Gastrocnemius medialis (tissue), 4 donors: ENCODE measurements around the gene MACROD2.

Experiments used
- POLR2A ChIP-seq, 2 donors: fragments of 450-650 bp; IDR thresholded peaks; one replicate each; pipeline ENCODE4 v1.6.1; 2017; ENCODE audit warnings: antibody characterized with exemption in 2 of 2, mild to moderate bottlenecking in 2 of 2, moderate library complexity in 2 of 2
- TF ChIP-seq, protein P1 (sequence below), 5 experiments: fragments of 450-650 bp in 3 of 5; fragments of 200-600 bp in 2 of 5; sonication (generic) in 2 of 5; IDR thresholded peaks in 4 of 5; conservative IDR thresholded peaks in 1 of 5; 1 replicate in 4 of 5; 2 replicates in 1 of 5; pipeline ENCODE4 v1.5.1; 2016 to 2019; ENCODE audit warnings: antibody characterized with exemption in 5 of 5, mild to moderate bottlenecking in 3 of 5, moderate library complexity in 3 of 5

DNA sequence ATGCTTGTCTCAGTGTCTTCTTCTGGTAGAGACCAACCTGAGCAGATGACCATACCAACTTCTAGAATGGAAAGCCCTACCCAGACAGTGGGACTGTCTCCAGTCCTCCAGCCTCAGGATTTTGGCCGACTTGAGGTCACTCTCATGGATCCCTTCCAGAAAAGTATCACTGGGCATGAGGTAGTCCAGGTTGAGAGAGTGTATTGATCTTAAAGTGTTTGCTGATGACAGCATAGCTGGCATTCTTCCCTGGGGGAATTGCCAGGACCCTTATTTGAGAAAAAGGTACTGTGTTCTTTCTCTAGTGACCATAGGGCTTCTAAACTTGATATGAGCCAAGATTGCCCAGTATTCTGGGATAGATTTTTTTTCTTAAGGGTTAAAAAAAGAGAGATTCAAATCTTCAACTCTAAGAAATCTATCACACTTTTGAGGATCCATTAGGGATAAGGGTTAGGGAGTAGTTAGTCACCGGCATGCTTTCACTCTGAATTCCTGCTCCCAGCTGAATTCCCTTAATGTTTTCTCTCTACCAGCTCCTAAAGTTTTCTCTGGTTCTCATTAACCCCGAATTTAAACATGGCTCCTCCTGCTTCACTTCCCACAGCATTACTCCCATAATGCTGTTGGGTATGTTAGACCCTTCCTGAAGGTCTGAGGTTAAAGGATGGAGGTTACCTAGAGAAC is 415.7 kb downstream of the MACROD2 start:
- TF ChIP-seq, protein P1, sequence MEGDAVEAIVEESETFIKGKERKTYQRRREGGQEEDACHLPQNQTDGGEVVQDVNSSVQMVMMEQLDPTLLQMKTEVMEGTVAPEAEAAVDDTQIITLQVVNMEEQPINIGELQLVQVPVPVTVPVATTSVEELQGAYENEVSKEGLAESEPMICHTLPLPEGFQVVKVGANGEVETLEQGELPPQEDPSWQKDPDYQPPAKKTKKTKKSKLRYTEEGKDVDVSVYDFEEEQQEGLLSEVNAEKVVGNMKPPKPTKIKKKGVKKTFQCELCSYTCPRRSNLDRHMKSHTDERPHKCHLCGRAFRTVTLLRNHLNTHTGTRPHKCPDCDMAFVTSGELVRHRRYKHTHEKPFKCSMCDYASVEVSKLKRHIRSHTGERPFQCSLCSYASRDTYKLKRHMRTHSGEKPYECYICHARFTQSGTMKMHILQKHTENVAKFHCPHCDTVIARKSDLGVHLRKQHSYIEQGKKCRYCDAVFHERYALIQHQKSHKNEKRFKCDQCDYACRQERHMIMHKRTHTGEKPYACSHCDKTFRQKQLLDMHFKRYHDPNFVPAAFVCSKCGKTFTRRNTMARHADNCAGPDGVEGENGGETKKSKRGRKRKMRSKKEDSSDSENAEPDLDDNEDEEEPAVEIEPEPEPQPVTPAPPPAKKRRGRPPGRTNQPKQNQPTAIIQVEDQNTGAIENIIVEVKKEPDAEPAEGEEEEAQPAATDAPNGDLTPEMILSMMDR (IDR thresholded peaks at IDR 0.05 in 4 of 5, conservative IDR thresholded peaks at IDR 0.05 in 1 of 5), result no peak
- TF ChIP-seq POLR2A (IDR thresholded peaks at IDR 0.05), result no peak
